ENCODE results near the gene ADCK2. TPM values are rescaled to one million over a fixed set of nuclear protein-coding genes. Genes with fewer than 3 reads are reported as not detected.

Gene ADCK2
- polyA plus RNA-seq, 3 donors = 8.7 to 28.7 (median 18.3) TPM

GRCh38 chr7:140696024-140696679 is 23.4 kb downstream of the ADCK2 start:
- DNase-seq = peak; percentile 86 to 87 (median 87)
- peak overlapping the region; percentile 77 to 87 for H3K27ac ChIP-seq (ENCODE audit: low read depth in 1 of 2, low read length in 2 of 2)
- Mint-ChIP-seq H3K36me3 (peaks cover 25% of the 10 kb centered on the region in 2 donors), H3K4me1 (peaks cover 26% of the 10 kb centered on the region), H3K9me3 (no peaks in the 10 kb centered on the region), H3K27ac (peak overlapping the region; percentile 92 to 99 (median 96)), H3K27me3 (ENCODE audit: low read depth in 3 of 3) (peaks cover 0 to 1% (median 1%) of the 10 kb centered on the region in 3 donors), H3K4me3 (peak overlapping the region; percentile 97 to 99)
- peak overlapping the region; percentile 81 for H3K4me2 ChIP-seq (replicated peaks; ENCODE audit: extremely low read depth, low read length, poor library complexity, severe bottlenecking)
- H3K4me3 ChIP-seq (replicated peaks in 1 of 3; ENCODE audit: low read depth in 2 of 3, low read length in 3 of 3) = peak overlapping the region; percentile 82 to 97 (median 94)
- peak overlapping the region; percentile 84 for H3K9ac ChIP-seq (ENCODE audit: insufficient read depth, low read length, poor library complexity, severe bottlenecking)
- no peaks in the 10 kb centered on the region for H3K9me3 ChIP-seq (replicated peaks in 1 of 2; ENCODE audit: control insufficient read depth in 1 of 2, insufficient read depth in 1 of 2, low read length in 2 of 2)
- H3K79me2 ChIP-seq (ENCODE audit: insufficient read depth, low read length) = peaks cover 44% of the 10 kb centered on the region
- intact Hi-C loops (cut with micrococcal nuclease) = loop anchor here in 1 of 2 donors (10.0 kb wide), 1 partner anchor 229 kb away; the partner anchor contains the start of gene BRAF
- H3K36me3 ChIP-seq (replicated peaks in 1 of 2; ENCODE audit: control insufficient read depth in 1 of 2, insufficient read depth in 2 of 2, low read length in 2 of 2) = peaks cover 5 to 24% of the 10 kb centered on the region in 2 donors
- H2AFZ ChIP-seq (ENCODE audit: insufficient read depth, low read depth, low read length, poor library complexity, severe bottlenecking) = peak overlapping the region; percentile 96
- TF ChIP-seq, protein P1, sequence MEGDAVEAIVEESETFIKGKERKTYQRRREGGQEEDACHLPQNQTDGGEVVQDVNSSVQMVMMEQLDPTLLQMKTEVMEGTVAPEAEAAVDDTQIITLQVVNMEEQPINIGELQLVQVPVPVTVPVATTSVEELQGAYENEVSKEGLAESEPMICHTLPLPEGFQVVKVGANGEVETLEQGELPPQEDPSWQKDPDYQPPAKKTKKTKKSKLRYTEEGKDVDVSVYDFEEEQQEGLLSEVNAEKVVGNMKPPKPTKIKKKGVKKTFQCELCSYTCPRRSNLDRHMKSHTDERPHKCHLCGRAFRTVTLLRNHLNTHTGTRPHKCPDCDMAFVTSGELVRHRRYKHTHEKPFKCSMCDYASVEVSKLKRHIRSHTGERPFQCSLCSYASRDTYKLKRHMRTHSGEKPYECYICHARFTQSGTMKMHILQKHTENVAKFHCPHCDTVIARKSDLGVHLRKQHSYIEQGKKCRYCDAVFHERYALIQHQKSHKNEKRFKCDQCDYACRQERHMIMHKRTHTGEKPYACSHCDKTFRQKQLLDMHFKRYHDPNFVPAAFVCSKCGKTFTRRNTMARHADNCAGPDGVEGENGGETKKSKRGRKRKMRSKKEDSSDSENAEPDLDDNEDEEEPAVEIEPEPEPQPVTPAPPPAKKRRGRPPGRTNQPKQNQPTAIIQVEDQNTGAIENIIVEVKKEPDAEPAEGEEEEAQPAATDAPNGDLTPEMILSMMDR (IDR thresholded peaks at IDR 0.05) = no peak
- peaks cover 15 to 21% of the 10 kb centered on the region in 2 donors for H3K4me1 ChIP-seq (ENCODE audit: control insufficient read depth in 1 of 2, insufficient read depth in 2 of 2, low read length in 2 of 2)
- H3K27me3 ChIP-seq (ENCODE audit: control insufficient read depth in 2 of 2, insufficient read depth in 2 of 2, low read length in 2 of 2) = no peaks in the 10 kb centered on the region
- H4K20me1 ChIP-seq (ENCODE audit: insufficient read depth, low read length) = peaks cover 30% of the 10 kb centered on the region
- 36% methylated on average over 21 of the region's 23 CpGs for WGBS (ENCODE audit: insufficient coverage)

- WGBS (ENCODE audit: insufficient coverage) = under 1% methylated on average over 82 of the region's 82 CpGs
- peak within 1 kb of the TSS; percentile 82 to 97 (median 94) for H3K4me3 ChIP-seq (replicated peaks in 1 of 3; ENCODE audit: low read depth in 2 of 3, low read length in 3 of 3)
- TF ChIP-seq, protein P1 (IDR thresholded peaks at IDR 0.05) = no peak
- Mint-ChIP-seq H3K27me3 (ENCODE audit: low read depth in 3 of 3) (peaks cover 0 to 1% (median 1%) of the 10 kb centered on the region in 3 donors), H3K27ac (peak within 1 kb of the TSS; percentile 92 to 99 (median 96)), H3K4me3 (peak within 1 kb of the TSS; percentile 97 to 99), H3K36me3 (peaks cover 20% of the 10 kb centered on the region in 2 donors), H3K9me3 (no peaks in the 10 kb centered on the region), H3K4me1 (peaks cover 26% of the 10 kb centered on the region)
- no peaks in the 10 kb centered on the region for H3K9me3 ChIP-seq (replicated peaks in 1 of 2; ENCODE audit: control insufficient read depth in 1 of 2, insufficient read depth in 1 of 2, low read length in 2 of 2)
- H3K27me3 ChIP-seq (ENCODE audit: control insufficient read depth in 2 of 2, insufficient read depth in 2 of 2, low read length in 2 of 2) = no peaks in the 10 kb centered on the region
- intact Hi-C loops (cut with micrococcal nuclease) = loop anchor here in 1 of 2 donors (10.0 kb wide), 1 partner anchor 228 kb away; the partner anchor contains the start of gene BRAF
- H3K9ac ChIP-seq (ENCODE audit: insufficient read depth, low read length, poor library complexity, severe bottlenecking) = peak within 1 kb of the TSS; percentile 84
- H3K4me2 ChIP-seq (replicated peaks; ENCODE audit: extremely low read depth, low read length, poor library complexity, severe bottlenecking) = peak within 1 kb of the TSS; percentile 81
- H3K36me3 ChIP-seq (replicated peaks in 1 of 2; ENCODE audit: control insufficient read depth in 1 of 2, insufficient read depth in 2 of 2, low read length in 2 of 2) = peaks cover 2 to 17% of the 10 kb centered on the region in 2 donors
- H2AFZ ChIP-seq (ENCODE audit: insufficient read depth, low read depth, low read length, poor library complexity, severe bottlenecking) = peak within 1 kb of the TSS; percentile 96
- peaks cover 51% of the 10 kb centered on the region for H3K79me2 ChIP-seq (ENCODE audit: insufficient read depth, low read length)
- H3K27ac ChIP-seq (ENCODE audit: low read depth in 1 of 2, low read length in 2 of 2) = peak within 1 kb of the TSS; percentile 77 to 87
- peak; percentile 44 to 56 (median 53) for DNase-seq
- H4K20me1 ChIP-seq (ENCODE audit: insufficient read depth, low read length) = peaks cover 37% of the 10 kb centered on the region
- peaks cover 15 to 21% of the 10 kb centered on the region in 2 donors for H3K4me1 ChIP-seq (ENCODE audit: control insufficient read depth in 1 of 2, insufficient read depth in 2 of 2, low read length in 2 of 2)
Measured at GRCh38 chr7:140696680-140697446, 24.1 kb downstream of the ADCK2 start, which contains the start of gene NDUFB2. Gene NDUFB2, plus strand, starts transcription at chr7:140696708. Its CDS starts 37 bp downstream, at chr7:140696745.
